Memory B cell (primary cell): ENCODE measurements around the gene TLCD5.

Experiments used
- ATAC-seq: fragments of 150-1000 bp; cut with Tn5 transposase; 2 replicates; pipeline ENCODE4 v1.10.0; 2021; ENCODE audit warnings: low read depth, mild to moderate bottlenecking, moderate library complexity
- DNase-seq, 2 donors: peaks; one replicate each; pipeline ENCODE4 v3.0.0; 2022; ENCODE audit warnings: low spot score in 2 of 2
- H3K27ac Mint-ChIP-seq: one replicate; pipeline ENCODE4 v1.8.0; 2022; ENCODE audit warnings: mild to moderate bottlenecking, moderate library complexity, mixed read lengths
- H3K27me3 Mint-ChIP-seq: one replicate; pipeline ENCODE4 v1.8.0; 2022; ENCODE audit warnings: mixed read lengths
- H3K36me3 Mint-ChIP-seq: one replicate; pipeline ENCODE4 v1.8.0; 2022; ENCODE audit warnings: mild to moderate bottlenecking, mixed read lengths
- H3K4me1 Mint-ChIP-seq: one replicate; pipeline ENCODE4 v1.8.0; 2022; ENCODE audit warnings: mixed read lengths
- H3K4me3 Mint-ChIP-seq: one replicate; pipeline ENCODE4 v1.8.0; 2022; ENCODE audit warnings: mild to moderate bottlenecking, moderate library complexity, mixed read lengths
- H3K9me3 Mint-ChIP-seq: one replicate; pipeline ENCODE4 v1.8.0; 2022; ENCODE audit warnings: mixed read lengths

TLCD5 gene

DNA sequence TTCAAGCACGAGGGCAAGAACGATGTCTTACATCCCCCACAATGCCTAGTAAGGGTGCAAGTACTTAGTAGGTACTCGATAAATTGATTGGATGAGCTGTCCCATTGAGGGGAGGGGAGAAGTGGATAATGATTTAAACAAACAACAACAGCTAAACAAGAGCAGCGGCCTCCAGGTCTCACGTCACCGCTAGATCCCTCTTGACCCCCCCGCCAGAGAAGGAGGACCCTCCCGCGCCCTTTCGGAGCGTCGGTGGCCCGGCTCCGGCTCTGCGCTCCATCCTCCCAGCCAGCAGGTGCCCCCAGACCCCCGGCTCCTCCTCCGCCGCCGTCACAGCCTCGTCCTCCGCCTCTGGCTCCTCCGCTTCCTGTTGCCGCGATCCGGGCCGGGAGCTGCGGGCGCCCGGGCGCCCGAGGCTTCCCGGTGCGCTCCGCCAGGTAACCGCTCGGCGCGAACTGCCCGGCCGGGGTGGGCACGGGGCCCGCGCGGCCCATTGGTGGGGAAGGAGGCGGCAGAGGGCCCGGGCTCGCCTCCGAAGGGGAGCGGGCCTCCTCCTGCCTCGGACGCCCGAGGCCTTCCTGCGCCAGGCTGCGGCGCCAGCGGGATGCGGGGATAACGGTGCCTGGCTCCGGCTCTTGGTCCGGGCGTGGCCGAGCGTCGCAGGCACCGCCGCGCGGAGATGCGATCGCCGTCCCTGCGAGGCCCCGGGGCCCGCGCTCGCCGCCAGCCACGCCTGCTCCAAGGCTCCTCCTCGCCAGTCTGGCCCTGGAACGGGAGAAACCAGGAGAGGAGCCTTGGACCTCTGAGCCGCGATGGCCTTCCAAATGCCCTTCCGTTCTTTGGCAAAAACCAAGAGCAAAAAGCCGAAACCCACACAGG is at the start of gene TLCD5:
Gene TLCD5, plus strand, starts transcription at position 368 of the 879 bp plus-strand sequence. CDS start 2,143 bp downstream, outside the sequence.
- Mint-ChIP-seq H3K27me3 (peaks cover 28% of the 10 kb centered on the region), H3K36me3 (no peaks in the 10 kb centered on the region), H3K4me3 (peak within 1 kb of the TSS; percentile 78), H3K4me1 (peaks cover 6% of the 10 kb centered on the region), H3K9me3 (no peaks in the 10 kb centered on the region), H3K27ac (no peak within 1 kb of the TSS)
- DNase-seq, result no peak
- ATAC-seq, result peak; percentile 22

DNA sequence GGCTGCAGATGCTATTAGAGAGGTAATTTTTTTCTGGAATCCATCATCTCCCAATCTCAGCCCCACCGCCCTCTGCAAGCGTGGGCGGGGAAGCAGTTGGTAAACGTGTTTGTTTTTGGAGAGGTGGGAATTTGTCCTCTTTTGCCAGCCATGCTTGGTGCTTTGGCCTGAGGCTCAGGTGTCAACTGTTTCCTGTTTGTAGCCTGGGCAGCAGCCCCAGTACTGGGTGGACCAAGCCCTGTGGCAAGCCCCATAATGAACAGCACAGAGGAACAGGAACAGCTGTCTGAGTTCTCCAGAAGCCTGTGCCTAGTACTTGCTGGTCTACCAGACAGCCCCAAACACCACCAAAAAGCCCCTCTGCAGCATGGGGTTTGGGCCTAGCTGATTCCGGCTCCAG is 45.6 kb upstream of the TLCD5 start:
- H3K4me3 Mint-ChIP-seq, result no peak overlapping the region
- H3K4me1 Mint-ChIP-seq, result no peaks in the 10 kb centered on the region
- no peaks in the 10 kb centered on the region for H3K9me3 Mint-ChIP-seq
- no peak overlapping the region for H3K27ac Mint-ChIP-seq
- peaks cover 7% of the 10 kb centered on the region for H3K27me3 Mint-ChIP-seq
- ATAC-seq (no peak), DNase-seq (no peak)
- no peaks in the 10 kb centered on the region for H3K36me3 Mint-ChIP-seq

GRCh38 chr11:120280600-120281051 is 44.5 kb upstream of the TLCD5 start:
- Mint-ChIP-seq H3K9me3 (no peaks in the 10 kb centered on the region), H3K36me3 (no peaks in the 10 kb centered on the region), H3K27me3 (peaks cover 3% of the 10 kb centered on the region), H3K4me3 (no peak overlapping the region), H3K4me1 (no peaks in the 10 kb centered on the region), H3K27ac (no peak overlapping the region)
- ATAC-seq, result no peak
- no peak for DNase-seq

DNA sequence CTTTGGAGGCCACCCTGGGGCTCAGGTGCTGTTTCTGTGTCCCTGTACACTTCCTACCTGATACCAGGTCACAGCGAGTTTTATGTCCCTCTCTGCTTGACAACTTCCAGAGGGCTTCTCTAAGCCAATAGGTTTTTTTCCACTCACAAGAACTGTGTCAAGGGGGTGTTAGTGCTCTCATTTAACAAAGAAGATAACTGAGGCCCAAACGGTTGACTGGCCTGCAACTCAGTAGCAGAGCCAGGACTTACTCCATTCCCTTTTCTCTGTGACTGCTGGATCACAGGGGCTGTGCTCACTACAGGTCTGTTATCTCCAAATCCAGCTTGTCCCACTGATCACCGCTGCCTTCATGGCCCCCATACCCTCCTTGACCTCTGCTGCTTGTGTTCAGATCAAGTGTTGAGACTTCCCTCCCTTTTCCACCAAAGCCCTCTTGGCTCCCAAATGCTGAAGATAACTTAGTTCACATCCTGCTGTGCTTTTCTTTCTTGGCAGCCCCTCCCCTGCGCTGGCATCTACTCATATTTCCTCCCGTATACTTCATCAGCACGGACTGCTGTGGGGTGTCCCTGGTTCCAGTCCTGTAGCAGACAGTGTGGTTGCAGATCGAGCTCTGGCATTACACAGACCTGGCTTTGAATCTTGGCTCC is 43.8 kb upstream of the TLCD5 start:
- ATAC-seq, result no peak

GRCh38 chr11:120283124-120283523 is 42.0 kb upstream of the TLCD5 start:
- no peaks in the 10 kb centered on the region for H3K9me3 Mint-ChIP-seq
- peaks cover 7% of the 10 kb centered on the region for H3K27me3 Mint-ChIP-seq
- H3K4me3 Mint-ChIP-seq, result no peak overlapping the region
- no peaks in the 10 kb centered on the region for H3K4me1 Mint-ChIP-seq
- H3K36me3 Mint-ChIP-seq, result no peaks in the 10 kb centered on the region
- DNase-seq (no peak), ATAC-seq (no peak)
- H3K27ac Mint-ChIP-seq, result no peak overlapping the region

More for the DNA sequence above, 43.8 kb upstream of the TLCD5 start:
- H3K4me1 Mint-ChIP-seq, result no peaks in the 10 kb centered on the region
- H3K36me3 Mint-ChIP-seq, result no peaks in the 10 kb centered on the region
- H3K27ac Mint-ChIP-seq, result no peak overlapping the region
- H3K4me3 Mint-ChIP-seq, result no peak overlapping the region
- DNase-seq, result no peak
- H3K27me3 Mint-ChIP-seq, result peaks cover 4% of the 10 kb centered on the region
- H3K9me3 Mint-ChIP-seq, result no peaks in the 10 kb centered on the region

DNA sequence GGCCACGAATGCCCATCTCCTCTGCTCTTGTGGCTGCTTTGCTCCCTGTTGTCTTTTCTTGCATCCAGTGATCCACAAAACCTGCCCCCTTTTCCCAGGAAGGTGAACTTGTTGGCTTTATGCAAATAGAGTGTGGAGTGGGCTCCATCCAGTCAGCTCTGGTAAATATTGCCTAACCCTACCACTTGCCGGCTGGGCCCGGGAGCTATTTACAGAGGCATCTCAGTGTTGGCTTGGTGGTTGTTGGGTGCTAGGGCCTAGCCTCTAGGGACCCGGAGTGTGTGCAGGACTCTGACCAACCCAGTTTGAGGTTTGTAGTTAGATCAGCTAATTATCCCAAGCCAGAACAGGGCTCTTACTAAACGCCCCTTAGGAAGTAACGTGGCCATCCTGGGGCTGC is 40.8 kb upstream of the TLCD5 start:
- Mint-ChIP-seq H3K36me3 (no peaks in the 10 kb centered on the region), H3K4me3 (no peak overlapping the region), H3K27me3 (peaks cover 8% of the 10 kb centered on the region), H3K27ac (no peak overlapping the region), H3K4me1 (peaks cover under 1% of the 10 kb centered on the region), H3K9me3 (no peaks in the 10 kb centered on the region)
- DNase-seq (no peak), ATAC-seq (no peak)

DNA sequence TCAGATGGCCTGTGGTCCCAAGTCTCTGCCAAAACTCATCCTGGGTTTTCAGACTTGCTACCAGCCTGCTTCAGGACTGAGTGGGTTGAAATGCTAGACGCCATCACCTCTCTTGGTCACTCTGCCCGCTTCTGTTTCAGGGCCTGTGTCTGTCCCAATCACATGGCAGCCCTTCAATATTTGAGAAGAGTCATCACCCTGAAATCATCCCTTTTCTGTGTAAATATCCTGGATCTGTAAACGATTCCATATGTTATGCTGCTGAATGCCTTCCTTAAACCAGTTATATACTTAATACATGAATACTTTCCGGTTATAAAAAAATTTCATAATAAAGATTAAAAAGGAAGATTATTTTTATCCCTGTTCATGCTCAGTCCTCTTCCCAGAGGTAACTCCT is 39.8 kb upstream of the TLCD5 start:
- H3K27me3 Mint-ChIP-seq, result peaks cover 12% of the 10 kb centered on the region
- peaks cover 2% of the 10 kb centered on the region for H3K4me1 Mint-ChIP-seq
- H3K9me3 Mint-ChIP-seq, result no peaks in the 10 kb centered on the region
- no peak overlapping the region for H3K4me3 Mint-ChIP-seq
- DNase-seq (no peak), ATAC-seq (no peak)
- H3K27ac Mint-ChIP-seq, result no peak overlapping the region
- no peaks in the 10 kb centered on the region for H3K36me3 Mint-ChIP-seq

DNA sequence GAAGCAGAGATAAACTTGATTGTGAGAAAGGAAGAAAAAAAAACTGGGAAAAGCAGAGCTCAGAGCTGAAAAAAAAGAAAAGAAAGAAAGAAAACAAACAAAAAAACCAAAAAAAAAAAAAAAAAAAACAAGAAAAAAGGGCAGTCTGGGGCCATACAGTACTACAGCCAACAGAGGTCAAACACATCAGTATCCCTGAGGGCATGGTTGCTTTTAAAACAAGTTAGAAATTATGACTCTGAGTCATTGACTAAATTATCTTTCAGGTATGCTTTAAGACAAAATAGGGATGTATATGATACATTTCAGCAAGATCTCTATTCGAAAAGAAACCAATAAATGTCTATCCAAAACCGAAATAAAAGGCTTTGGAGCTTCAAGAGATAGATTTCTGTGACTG is 37.1 kb upstream of the TLCD5 start:
- no peaks in the 10 kb centered on the region for H3K36me3 Mint-ChIP-seq
- H3K9me3 Mint-ChIP-seq, result no peaks in the 10 kb centered on the region
- H3K4me1 Mint-ChIP-seq, result peaks cover 2% of the 10 kb centered on the region
- peaks cover 11% of the 10 kb centered on the region for H3K27me3 Mint-ChIP-seq
- no peak for DNase-seq
- no peak overlapping the region for H3K27ac Mint-ChIP-seq
- no peak for ATAC-seq
- no peak overlapping the region for H3K4me3 Mint-ChIP-seq

- Mint-ChIP-seq H3K4me3 (no peak overlapping the region), H3K27ac (no peak overlapping the region), H3K27me3 (peaks cover 12% of the 10 kb centered on the region), H3K4me1 (peaks cover 2% of the 10 kb centered on the region), H3K36me3 (no peaks in the 10 kb centered on the region), H3K9me3 (no peaks in the 10 kb centered on the region)
- DNase-seq, result no peak
- no peak for ATAC-seq
Measured at GRCh38 chr11:120289426-120289825, 35.7 kb upstream of the TLCD5 start.

DNA sequence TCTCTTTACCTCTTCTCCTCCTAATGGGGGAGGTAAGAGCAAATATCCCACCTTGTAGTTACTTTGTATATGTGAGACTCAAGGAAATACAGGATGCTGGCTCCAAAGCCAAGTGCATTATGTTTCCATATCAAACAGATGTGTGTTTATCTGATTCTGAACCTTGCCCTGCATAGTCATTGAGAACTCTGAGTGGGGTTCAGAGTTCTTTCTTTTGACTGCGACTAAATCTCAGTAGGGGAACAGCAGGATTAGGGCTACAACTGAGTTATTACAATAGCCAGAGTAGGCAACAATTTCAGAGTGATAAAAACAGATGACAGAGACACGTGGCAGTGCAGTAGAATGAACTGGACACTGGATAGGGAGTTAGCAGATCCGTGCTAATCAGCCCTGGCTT is 34.1 kb upstream of the TLCD5 start:
- no peak for ATAC-seq
- peaks cover 2% of the 10 kb centered on the region for H3K4me1 Mint-ChIP-seq
- no peaks in the 10 kb centered on the region for H3K36me3 Mint-ChIP-seq
- DNase-seq, result no peak
- no peak overlapping the region for H3K27ac Mint-ChIP-seq
- H3K4me3 Mint-ChIP-seq, result no peak overlapping the region
- peaks cover 15% of the 10 kb centered on the region for H3K27me3 Mint-ChIP-seq
- H3K9me3 Mint-ChIP-seq, result no peaks in the 10 kb centered on the region

GRCh38 chr11:120293038-120293800 is 31.9 kb upstream of the TLCD5 start:
- H3K27me3 Mint-ChIP-seq, result peaks cover 18% of the 10 kb centered on the region
- no peaks in the 10 kb centered on the region for H3K9me3 Mint-ChIP-seq
- no peak for ATAC-seq
- H3K4me1 Mint-ChIP-seq, result peaks cover 2% of the 10 kb centered on the region
- H3K4me3 Mint-ChIP-seq, result no peak overlapping the region
- no peaks in the 10 kb centered on the region for H3K36me3 Mint-ChIP-seq
- no peak for DNase-seq
- H3K27ac Mint-ChIP-seq, result no peak overlapping the region

DNA sequence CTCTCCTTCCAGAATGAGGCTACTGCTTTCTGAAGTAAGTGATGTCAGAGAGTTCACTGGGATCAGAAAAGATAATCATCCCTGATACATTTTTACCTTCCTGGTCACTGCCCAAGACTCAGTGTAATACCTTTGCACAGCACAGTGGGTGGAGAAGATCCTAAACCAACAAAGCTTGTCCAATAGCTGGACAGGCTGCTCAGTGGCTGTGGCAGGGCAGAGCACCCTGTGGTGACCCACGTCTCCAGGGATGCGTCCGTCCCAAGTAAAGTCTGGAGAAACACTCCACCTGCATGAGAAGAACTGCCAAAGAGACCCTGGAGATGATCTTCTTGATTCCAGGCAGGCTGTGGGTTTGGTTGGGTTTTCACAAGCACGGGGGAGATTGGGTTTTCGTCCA is 31.0 kb upstream of the TLCD5 start:
- DNase-seq, result no peak
- Mint-ChIP-seq H3K27ac (no peak overlapping the region), H3K4me3 (no peak overlapping the region), H3K9me3 (no peaks in the 10 kb centered on the region), H3K4me1 (peaks cover 2% of the 10 kb centered on the region), H3K27me3 (peaks cover 19% of the 10 kb centered on the region), H3K36me3 (no peaks in the 10 kb centered on the region)
- no peak for ATAC-seq

- ATAC-seq, result no peak
- H3K27me3 Mint-ChIP-seq, result peaks cover 16% of the 10 kb centered on the region
- no peaks in the 10 kb centered on the region for H3K4me1 Mint-ChIP-seq
- no peaks in the 10 kb centered on the region for H3K36me3 Mint-ChIP-seq
- no peak for DNase-seq
- H3K4me3 Mint-ChIP-seq, result no peak overlapping the region
- no peaks in the 10 kb centered on the region for H3K9me3 Mint-ChIP-seq
- no peak overlapping the region for H3K27ac Mint-ChIP-seq
Measured at GRCh38 chr11:120295099-120295498, 30.0 kb upstream of the TLCD5 start.

GRCh38 chr11:120296554-120296953 is 28.5 kb upstream of the TLCD5 start:
- Mint-ChIP-seq H3K27me3 (peaks cover 14% of the 10 kb centered on the region), H3K4me3 (no peak overlapping the region)

More at GRCh38 chr11:120296554-120296953, 28.5 kb upstream of the TLCD5 start:
- no peaks in the 10 kb centered on the region for H3K9me3 Mint-ChIP-seq
- ATAC-seq (no peak), DNase-seq (no peak)
- H3K4me1 Mint-ChIP-seq, result no peaks in the 10 kb centered on the region
- H3K36me3 Mint-ChIP-seq, result no peaks in the 10 kb centered on the region
- H3K27ac Mint-ChIP-seq, result no peak overlapping the region
